K562 (cell line): ENCODE results near the gene CYRIA. TPM values are rescaled to one million over a fixed set of nuclear protein-coding genes. Genes with fewer than 3 reads are reported as not detected.

Experiments
- ATAC-seq: fragments of 200-7000 bp; cut with Tn5 transposase; 3 replicates; pipeline ENCODE4 v1.9.1; 2020; ENCODE audit warnings: moderate library complexity
- BruUV-seq: library from RNA; stranded (reverse); fragments of 400-500 nt; replicated peaks from 2 replicates; lab custom pipeline; 2021; lab: Mats Ljungman, UMichigan
- CTCF ChIA-PET: fragments of 300-600 bp; formaldehyde crosslinking; extraction: SDS; loops from one replicate; lab custom pipeline; 2021; ENCODE audit warnings: low intra/inter-chr PET ratio; lab: Yijun Ruan, JAX
- POLR2A ChIA-PET: fragments of 300-600, 350-650 bp; sonication (Branson Sonifier 250); formaldehyde crosslinking; extraction: SDS; loops from one replicate; lab custom pipeline; 2021; ENCODE audit warnings: antibody characterized with exemption, inconsistent platforms; lab: Yijun Ruan, JAX
- DNase-seq, 4 experiments: peaks; one replicate each; pipeline versions ENCODE4 v3.0.0 to v3.0.0-alpha.2; 2011 to 2018; ENCODE audit warnings: low spot score in 3 of 4, mixed read lengths in 3 of 4; ENCODE audit errors: extremely low read depth in 1 of 4
- FAIRE-seq: peaks from 2 replicates; lab custom pipeline; 2011; peaks lifted over from hg19 to GRCh38; lab: Jason Lieb, UNC
- H2AFZ ChIP-seq: 2 replicates; pipeline ENCODE4 v1.6.0; 2011; ENCODE audit warnings: low read depth, low read length, control low read depth, inconsistent platforms
- H3K27ac ChIP-seq: fragments of 200-600 bp; 3 replicates; pipeline ENCODE4 v1.8.0; 2011; ENCODE audit warnings: low read depth, mild to moderate bottlenecking, control low read depth, inconsistent platforms, low read length, moderate library complexity, mixed read lengths; ENCODE audit errors: extremely low read depth
- H3K27me3 ChIP-seq, 2 experiments: fragments of 300-600 bp in 1 of 2; 2 replicates in 1 of 2; 3 replicates in 1 of 2; pipeline versions ENCODE4 v1.6.0 to v1.8.0; 2011; ENCODE audit warnings: inconsistent platforms in 2 of 2, low read length in 2 of 2, mild to moderate bottlenecking in 1 of 2, mixed read lengths in 1 of 2, moderate library complexity in 1 of 2; ENCODE audit not compliant: control insufficient read depth in 2 of 2, insufficient read depth in 2 of 2
- H3K36me3 ChIP-seq: fragments of 300-600 bp; 3 replicates; pipeline ENCODE4 v1.8.0; 2011; ENCODE audit warnings: mild to moderate bottlenecking, low read length, inconsistent platforms; ENCODE audit not compliant: control insufficient read depth, insufficient read depth
- H3K4me1 ChIP-seq, 2 experiments: fragments of 200-600 bp in 1 of 2; replicated peaks in 1 of 2; 2 replicates in 1 of 2; 3 replicates in 1 of 2; pipeline versions ENCODE4 v1.5.1 to v1.8.0; 2011; ENCODE audit warnings: inconsistent platforms in 2 of 2, low read length in 2 of 2, mild to moderate bottlenecking in 1 of 2, mixed read lengths in 1 of 2, moderate library complexity in 1 of 2; ENCODE audit not compliant: control insufficient read depth in 2 of 2, insufficient read depth in 2 of 2
- H3K4me2 ChIP-seq: 2 replicates; pipeline ENCODE4 v1.6.1; 2011; ENCODE audit warnings: low read length, control low read depth, inconsistent platforms, mixed read lengths; ENCODE audit not compliant: insufficient read depth
- H3K4me3 ChIP-seq: fragments of 200-600 bp; sonication (generic), shearing (Covaris generic); 2 replicates; pipeline ENCODE4 v1.5.1; 2016; ENCODE audit warnings: control low read depth, inconsistent platforms
- H3K79me2 ChIP-seq: fragments of 200-600 bp; 3 replicates; pipeline ENCODE4 v1.8.0; 2011; ENCODE audit warnings: low read length, inconsistent platforms; ENCODE audit not compliant: control insufficient read depth, insufficient read depth
- H3K9ac ChIP-seq, 2 experiments: 2 replicates each; pipeline versions ENCODE4 v1.6.0 to v1.6.1; 2011; ENCODE audit warnings: low read depth in 2 of 2, low read length in 2 of 2, control low read depth in 1 of 2, inconsistent platforms in 1 of 2, mild to moderate bottlenecking in 1 of 2, mixed read lengths in 1 of 2; ENCODE audit not compliant: insufficient read depth in 1 of 2
- H3K9me1 ChIP-seq: one replicate; pipeline ENCODE4 v1.6.0; 2011; ENCODE audit warnings: inconsistent platforms, mild to moderate bottlenecking, low read length, moderate library complexity; ENCODE audit not compliant: control insufficient read depth, insufficient read depth
- H3K9me3 ChIP-seq: replicated peaks from 2 replicates; pipeline ENCODE4 v1.5.1; 2011; ENCODE audit warnings: low read depth, low read length, inconsistent platforms; ENCODE audit not compliant: control insufficient read depth, insufficient read depth
- H4K20me1 ChIP-seq: replicated peaks from 2 replicates; pipeline ENCODE4 v1.6.1; 2011; ENCODE audit warnings: low read length, inconsistent platforms, mixed read lengths; ENCODE audit not compliant: control insufficient read depth, insufficient read depth
- BMI1 ChIP-seq: fragments of 150-350 bp; IDR thresholded peaks from 2 replicates; pipeline ENCODE4 v1.6.1; 2014; ENCODE audit warnings: low read length
- EWSR1 ChIP-seq: fragments of 450-650 bp; IDR thresholded peaks from 2 replicates; pipeline ENCODE4 v1.6.1; 2018; ENCODE audit warnings: borderline replicate concordance, mild to moderate bottlenecking, low read depth, moderate library complexity; ENCODE audit not compliant: partially characterized antibody
- MCM5 ChIP-seq: fragments of 450-650 bp; IDR thresholded peaks from 2 replicates; pipeline ENCODE4 v1.6.1; 2016; ENCODE audit warnings: low read depth
- MTA2 ChIP-seq: fragments of 450-650 bp; IDR thresholded peaks from 2 replicates; pipeline ENCODE4 v1.6.1; 2016; ENCODE audit warnings: low read depth
- NFIC ChIP-seq: fragments of 450-650 bp; IDR thresholded peaks from 2 replicates; pipeline ENCODE4 v1.6.1; 2017; ENCODE audit warnings: mild to moderate bottlenecking, inconsistent platforms
- PML ChIP-seq: IDR thresholded peaks from 2 replicates; pipeline ENCODE4 v1.6.1; 2012; ENCODE audit warnings: low read length, inconsistent platforms
- SRF ChIP-seq, 2 experiments: fragments of 250-450, 450-650 bp in 1 of 2; sonication (Bioruptor Pico) in 1 of 2; sonication (generic) in 1 of 2; formaldehyde crosslinking; IDR thresholded peaks; 2 replicates each; pipeline versions ENCODE4 v1.5.0 to v1.5.1; 2020 to 2022; ENCODE audit warnings: mild to moderate bottlenecking in 1 of 2, missing genetic modification reagents in 1 of 2
- ZKSCAN8 ChIP-seq: fragments of 200-800 bp; sonication (Bioruptor generic); IDR thresholded peaks from 2 replicates; pipeline ENCODE4 v1.6.1; 2016; ENCODE audit warnings: missing genetic modification characterization, missing compliant biosample characterization
- ZNF507 ChIP-seq: conservative IDR thresholded peaks from 2 replicates; pipeline ENCODE4 v1.6.1; 2017; ENCODE audit warnings: missing genetic modification characterization, missing compliant biosample characterization
- WGBS: fragments of 100-300 bp; shearing (Covaris generic); methylation state at CpG from one replicate; pipeline ENCODE4 v1.1.6; 2016; ENCODE audit warnings: low coverage, mixed read lengths; ENCODE audit not compliant: insufficient coverage; ENCODE audit errors: missing lambda C conversion rate; 5-methylcytosine and 5-hydroxymethylcytosine counted together
- in situ Hi-C: fragments of 300-500 bp; cut with MboI; formaldehyde crosslinking; loops from 4 replicates; pipeline ENCODE4 v1.15.0; 2018; ENCODE audit warnings: inconsistent platforms, mixed read lengths
- intact Hi-C: fragments of 100-400 bp; cut with micrococcal nuclease; formaldehyde crosslinking; loops from 2 replicates; pipeline ENCODE4 v1.14.2; 2022
- polyA plus RNA-seq, 8 experiments: library from polyadenylated mRNA; depleted of rRNA in 4 of 8; stranded (reverse) in 5 of 8; unstranded in 3 of 8; fragments of >200 nt; fragmentation: Nextera tagmentation in 2 of 8; fragmentation: Illumina TruSeq in 1 of 8; extraction: Ambion mirVana in 2 of 8; extraction: Trizol in 1 of 8; gene quantifications; 2 replicates each; pipeline versions ENCODE4 v1.2.1 to v1.2.3, GENCODE V29; 2011 to 2014; ENCODE audit warnings: inconsistent platforms in 1 of 8, missing spikeins in 1 of 8
- total RNA-seq, 7 experiments: library from RNA; depleted of rRNA in 6 of 7; stranded (reverse); fragments of >200 nt in 6 of 7; fragmentation: Illumina TruSeq in 2 of 7; extraction: Trizol in 2 of 7; gene quantifications; 2 replicates each; pipeline versions ENCODE4 v1.2.1 to v1.2.3, GENCODE V29; 2011 to 2021; ENCODE audit warnings: low replicate concordance in 1 of 7
- TF ChIP-seq, protein P1 (sequence below): sonication (generic); formaldehyde crosslinking; IDR thresholded peaks from 2 replicates; pipeline ENCODE4 v1.8.1; 2023; ENCODE audit warnings: mild to moderate bottlenecking, missing genetic modification reagents

CYRIA gene
- total and polyA plus RNA-seq, 9 of the 15 experiments (the other 6 are each of a cell fraction or from before 2014, with no cell fraction given), result 0.84 to 5.6 (median 3.0) TPM

DNA sequence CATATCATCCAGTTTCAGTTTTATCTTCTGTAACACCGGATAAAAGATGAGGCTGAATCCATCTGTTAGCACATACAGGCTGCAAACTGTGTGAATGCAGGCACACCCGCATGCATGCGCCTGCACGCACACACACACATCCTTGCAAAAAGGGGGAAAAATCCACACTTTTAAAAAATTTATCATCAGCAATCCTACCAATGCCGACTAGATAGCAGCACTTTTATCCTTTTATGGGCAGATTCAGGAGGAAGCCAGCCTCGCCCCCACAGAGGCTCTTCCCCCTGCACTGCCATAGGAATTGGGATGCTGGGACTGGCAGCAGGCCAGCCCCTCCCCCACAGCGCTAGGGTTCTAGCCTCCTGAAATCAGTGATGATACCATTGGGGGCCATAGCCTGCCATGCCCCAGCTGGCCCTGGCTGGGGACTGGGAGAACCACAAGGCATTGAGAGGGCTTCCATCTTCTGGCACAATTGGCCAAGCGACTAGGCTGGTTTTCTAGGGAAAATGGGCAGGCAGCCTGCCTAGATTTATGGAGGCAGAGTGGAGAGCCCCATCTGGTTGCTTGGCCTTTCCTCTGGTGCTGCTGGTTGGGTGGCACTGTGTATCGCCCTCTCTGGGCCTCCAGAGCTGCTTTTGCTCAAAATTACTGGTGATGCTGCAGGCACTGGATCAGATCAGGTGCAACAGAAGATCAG is 25.5 kb downstream of the CYRIA start:
- ChIA-PET CTCF (no interaction called here), POLR2A (interaction anchor here (1.8 kb wide), 1 partner anchor 11 kb away, joined by 4 read pairs; no protein-coding TSS in a partner anchor)
- no TSS peak for BruUV-seq

More for the DNA sequence above, 25.5 kb downstream of the CYRIA start:
- WGBS, result 58% methylated on average over 9 of the region's 9 CpGs
- Histone ChIP-seq H2AFZ (no peak overlapping the region), H3K27ac (no peak overlapping the region), H3K4me3 (no peak overlapping the region), H4K20me1 (no peaks in the 10 kb centered on the region), H3K79me2 (no peaks in the 10 kb centered on the region), H3K36me3 (no peaks in the 10 kb centered on the region), H3K9me3 (no peaks in the 10 kb centered on the region), H3K4me1 (peaks cover 15 to 53% of the 10 kb centered on the region in 2 experiments; a peak in 4 of 5 replicates), H3K9me1 (no peaks in the 10 kb centered on the region), H3K4me2 (no peak overlapping the region), H3K27me3 (no peaks in the 10 kb centered on the region), H3K9ac (no peak overlapping the region)
- in situ Hi-C loops (no loop called here), intact Hi-C loops (no loop called here)
- TF ChIP-seq MCM5, result no peak
- TF ChIP-seq BMI1, result no peak
- TF ChIP-seq NFIC, result peak; percentile 67
- TF ChIP-seq ZNF507, result no peak
- TF ChIP-seq PML, result no peak
- no peak for TF ChIP-seq MTA2
- peak in 1 of 2 experiments; percentile 79; a peak in 2 of 4 replicates for TF ChIP-seq SRF (CRISPR knock-in tag; IDR thresholded peaks at IDR 0.05)
- 0 out of 2 replicates have a peak, but pooled peaks have one; percentile 9 for TF ChIP-seq ZKSCAN8 (CRISPR knock-in tag)
- TF ChIP-seq EWSR1, result no peak
- TF ChIP-seq, protein P1, sequence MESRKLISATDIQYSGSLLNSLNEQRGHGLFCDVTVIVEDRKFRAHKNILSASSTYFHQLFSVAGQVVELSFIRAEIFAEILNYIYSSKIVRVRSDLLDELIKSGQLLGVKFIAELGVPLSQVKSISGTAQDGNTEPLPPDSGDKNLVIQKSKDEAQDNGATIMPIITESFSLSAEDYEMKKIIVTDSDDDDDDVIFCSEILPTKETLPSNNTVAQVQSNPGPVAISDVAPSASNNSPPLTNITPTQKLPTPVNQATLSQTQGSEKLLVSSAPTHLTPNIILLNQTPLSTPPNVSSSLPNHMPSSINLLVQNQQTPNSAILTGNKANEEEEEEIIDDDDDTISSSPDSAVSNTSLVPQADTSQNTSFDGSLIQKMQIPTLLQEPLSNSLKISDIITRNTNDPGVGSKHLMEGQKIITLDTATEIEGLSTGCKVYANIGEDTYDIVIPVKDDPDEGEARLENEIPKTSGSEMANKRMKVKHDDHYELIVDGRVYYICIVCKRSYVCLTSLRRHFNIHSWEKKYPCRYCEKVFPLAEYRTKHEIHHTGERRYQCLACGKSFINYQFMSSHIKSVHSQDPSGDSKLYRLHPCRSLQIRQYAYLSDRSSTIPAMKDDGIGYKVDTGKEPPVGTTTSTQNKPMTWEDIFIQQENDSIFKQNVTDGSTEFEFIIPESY (CRISPR knock-in tag), result peak; percentile 58; the same call in 1 of the 2 replicates
- FAIRE-seq, result no peak
- DNase-seq, result no peak
- no peak for ATAC-seq
